ENCODE measurements around the gene MAP3K7.

MAP3K7 gene

DNA sequence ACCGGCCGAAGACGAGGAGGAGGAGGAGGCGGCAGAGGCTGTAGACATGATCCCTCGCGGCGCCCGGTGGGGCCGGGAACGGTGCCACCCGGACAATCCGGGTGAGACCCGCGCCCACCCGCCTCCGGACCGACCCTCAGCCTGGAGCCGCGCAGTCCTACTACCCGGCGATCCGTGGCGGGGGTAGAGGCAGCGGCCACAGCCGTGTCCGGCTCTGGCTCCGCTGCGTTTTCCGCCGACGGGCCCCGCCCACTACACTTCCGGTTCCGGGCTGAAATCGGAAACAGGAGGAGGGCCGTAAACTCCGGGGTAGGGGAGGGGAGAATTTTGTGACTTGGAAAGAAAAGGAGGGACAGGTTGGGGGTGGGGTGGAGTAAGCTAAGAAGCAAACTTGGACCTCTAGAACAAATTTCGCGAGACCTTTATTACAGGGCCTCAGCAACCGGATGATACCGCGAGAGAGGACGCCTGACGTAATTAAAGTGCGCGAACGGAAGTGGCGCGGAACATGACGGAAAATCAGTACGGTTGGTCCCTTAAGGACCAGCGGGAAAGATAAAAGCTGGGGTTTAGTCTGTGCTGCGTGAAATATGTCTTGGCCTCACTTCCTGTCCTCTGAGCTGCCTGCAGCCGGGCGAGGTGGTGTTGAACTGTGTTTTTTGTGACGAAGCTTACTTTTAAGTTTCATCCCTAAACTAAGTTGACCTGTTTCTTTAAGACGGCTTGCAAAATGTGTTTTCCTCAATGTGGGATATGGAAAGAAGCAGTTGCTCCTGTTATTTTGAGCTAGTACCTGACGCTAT is at the start of gene MAP3K7:
Gene MAP3K7, minus strand, starts transcription at position 237 of the 803 bp plus-strand sequence. Its CDS starts 189 bp downstream, at position 48.
- peak; percentile 95 to 100 for DNase-seq

DNA sequence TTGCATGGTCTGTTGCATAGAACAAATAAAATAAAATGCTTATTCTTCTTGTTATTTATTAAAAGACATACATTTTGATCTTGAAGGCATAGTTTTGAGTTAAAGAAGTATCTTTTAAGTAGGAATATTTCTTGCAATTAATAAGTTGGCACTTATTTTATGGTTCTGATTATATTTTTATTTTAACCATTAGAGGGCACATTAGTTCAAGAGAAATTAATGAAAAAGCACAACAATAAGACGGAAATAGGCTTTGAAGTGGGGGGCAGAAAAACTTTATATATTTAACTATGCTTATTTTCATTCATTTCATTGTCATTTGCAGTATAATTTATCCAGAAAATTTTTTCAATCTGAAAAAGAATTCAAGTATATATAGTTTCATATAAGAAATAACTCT is 44.2 kb upstream of the MAP3K7 start:
- DNase-seq, result no peak

DNA sequence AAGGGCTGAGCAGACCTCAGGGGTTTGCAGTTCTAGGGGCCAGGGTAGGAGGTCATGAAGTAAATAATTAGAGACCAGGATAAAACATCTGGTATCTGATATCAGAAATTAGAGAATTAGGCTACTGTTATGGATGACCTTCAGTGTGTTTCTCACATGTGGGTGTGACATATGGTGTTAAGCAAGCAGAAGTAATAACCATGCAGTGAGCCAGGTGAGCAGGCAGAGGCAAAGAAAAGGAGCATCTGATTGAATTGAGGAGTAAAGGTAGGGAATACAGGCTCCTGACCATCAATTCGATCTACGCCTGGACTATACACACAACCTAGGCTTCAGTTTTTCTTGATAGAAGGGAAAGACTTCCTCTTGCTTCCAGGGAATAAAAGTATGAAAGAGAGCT is 34.7 kb upstream of the MAP3K7 start:
- no peak for DNase-seq

DNA sequence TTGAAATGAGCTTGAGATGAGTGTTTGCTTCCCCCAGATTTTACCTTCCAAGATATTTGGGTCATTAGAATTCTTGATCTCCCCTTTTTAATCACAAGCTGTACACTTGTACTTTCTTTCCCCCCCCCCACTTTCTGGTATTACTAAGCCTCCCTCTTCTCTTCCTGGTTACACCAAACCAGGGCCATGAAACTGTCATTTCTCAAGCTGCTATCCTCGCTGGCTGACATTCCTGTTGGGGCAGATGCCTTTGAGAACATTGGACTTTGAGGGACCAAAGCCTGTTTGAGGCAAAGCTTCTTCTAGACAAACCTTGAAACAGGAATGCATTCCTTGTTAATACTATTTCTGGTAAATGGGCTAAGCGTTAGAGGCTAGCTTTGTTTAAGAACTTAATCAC is 32.3 kb upstream of the MAP3K7 start:
- DNase-seq, result no peak

DNA sequence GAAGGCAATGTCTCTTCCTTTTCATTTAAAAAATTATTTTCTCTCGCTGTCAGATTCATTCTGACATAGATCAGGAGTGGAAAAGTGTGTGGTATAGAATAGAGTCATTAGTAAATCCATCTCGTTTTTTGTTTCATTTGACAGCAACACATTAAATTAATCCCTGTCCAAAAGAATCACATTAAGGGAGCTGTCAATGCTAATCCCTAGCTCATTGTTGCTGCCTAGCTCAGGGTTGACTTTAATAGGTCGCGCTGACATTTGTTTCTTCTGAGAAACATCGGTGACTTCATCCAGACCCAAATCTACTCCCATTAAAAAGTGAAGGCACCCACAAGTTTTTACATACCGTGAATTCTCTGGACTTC is 25.4 kb upstream of the MAP3K7 start:
- no peak for DNase-seq

DNA sequence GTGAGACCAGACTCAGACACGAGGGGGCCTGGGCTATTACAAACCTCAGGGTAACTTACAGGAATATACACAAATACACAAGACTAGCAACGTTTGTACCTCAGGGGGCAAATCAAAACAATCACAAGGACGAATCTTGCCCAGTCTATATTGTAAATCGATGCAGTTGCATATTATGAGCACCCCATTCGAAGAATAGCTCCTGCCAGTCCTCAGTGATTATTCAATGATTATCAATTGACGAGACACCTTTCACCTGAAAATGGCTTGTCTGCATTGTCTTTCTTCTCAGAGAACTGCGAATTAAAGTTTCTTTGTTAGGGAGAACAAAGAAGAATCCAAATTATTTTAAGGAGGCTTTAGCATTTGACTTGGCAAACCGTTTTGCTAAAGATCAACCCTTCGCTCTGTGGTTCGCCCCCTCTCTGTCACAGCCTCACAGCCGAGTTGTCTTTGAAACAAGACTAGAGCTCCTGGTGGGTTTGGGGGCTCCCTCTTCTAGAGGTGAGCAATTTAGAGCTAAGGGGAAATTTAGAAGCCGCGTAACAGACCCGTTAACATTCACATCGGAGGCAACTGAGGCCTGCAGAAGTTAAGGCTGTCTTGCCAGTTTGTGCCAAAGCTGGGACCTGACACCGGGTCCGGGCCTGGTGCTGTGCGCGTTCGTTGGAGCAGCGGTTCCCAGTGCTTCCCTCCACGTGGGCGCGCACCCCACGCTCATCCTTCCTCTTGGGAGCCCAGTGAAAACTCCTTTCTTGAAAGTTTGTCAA is 24.9 kb upstream of the MAP3K7 start:
- no peak for DNase-seq

DNA sequence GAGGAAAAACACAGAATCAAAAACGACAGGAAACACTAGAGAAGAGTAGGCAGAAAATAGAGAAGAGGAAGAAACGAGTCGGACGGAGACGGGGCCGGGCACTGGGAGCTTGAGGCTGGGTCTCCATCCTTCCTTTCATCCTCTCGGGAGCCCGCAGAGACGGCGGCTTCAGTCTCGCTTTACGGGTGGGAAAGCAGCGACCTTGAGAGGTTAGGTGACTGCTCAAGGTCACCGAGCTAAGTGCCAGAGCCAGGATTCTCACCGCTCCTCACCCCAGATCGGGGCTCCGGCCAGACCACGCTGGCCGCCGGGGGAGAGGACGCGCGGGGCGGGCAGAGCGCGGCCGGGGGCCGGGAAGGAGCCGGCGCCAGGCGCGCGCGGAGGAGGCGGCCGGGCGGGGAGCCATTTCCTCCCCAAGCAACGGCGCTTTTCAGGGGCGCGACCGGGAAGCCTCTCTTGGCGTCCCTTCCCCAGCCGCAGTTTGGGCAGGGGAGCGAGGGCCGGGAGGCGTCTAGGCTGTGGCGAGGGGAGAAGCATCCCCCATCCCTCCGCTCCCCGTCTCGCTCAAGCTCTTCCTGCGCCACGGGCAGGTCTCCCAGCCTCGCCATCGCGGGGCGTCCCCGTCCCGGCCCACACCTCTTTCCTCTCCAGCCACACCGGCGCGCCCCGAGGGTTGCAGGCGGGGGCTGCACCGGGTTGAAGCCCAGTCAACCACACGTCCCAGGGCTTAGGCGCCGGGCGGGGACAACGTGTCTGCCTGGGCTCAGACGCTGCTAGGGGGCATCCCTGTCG is 24.1 kb upstream of the MAP3K7 start:
- DNase-seq, result peak in 1 of 2 donors; percentile 6

DNA sequence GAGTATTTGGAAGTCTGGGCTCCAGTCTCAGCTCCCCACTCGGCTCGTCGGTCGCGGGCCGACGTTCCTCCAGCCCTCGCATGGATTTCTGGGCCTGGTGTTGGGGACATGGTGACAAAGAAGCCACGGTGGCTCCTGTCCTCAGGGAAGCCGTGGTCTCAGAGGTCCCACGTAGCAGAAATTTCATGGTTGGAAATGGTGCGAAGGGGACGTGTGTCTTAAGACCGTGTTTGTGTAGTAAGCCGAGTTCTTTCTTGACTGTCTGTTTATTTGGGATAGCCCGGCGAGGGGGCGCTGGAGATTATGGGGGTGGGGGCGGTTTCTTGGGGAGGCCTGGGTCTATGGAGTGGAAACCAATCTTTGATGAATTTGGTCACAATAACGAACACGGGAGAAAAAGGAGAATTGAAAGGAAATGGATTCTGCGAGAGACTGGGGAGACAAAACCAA is 23.5 kb upstream of the MAP3K7 start:
- DNase-seq, result no peak

DNA sequence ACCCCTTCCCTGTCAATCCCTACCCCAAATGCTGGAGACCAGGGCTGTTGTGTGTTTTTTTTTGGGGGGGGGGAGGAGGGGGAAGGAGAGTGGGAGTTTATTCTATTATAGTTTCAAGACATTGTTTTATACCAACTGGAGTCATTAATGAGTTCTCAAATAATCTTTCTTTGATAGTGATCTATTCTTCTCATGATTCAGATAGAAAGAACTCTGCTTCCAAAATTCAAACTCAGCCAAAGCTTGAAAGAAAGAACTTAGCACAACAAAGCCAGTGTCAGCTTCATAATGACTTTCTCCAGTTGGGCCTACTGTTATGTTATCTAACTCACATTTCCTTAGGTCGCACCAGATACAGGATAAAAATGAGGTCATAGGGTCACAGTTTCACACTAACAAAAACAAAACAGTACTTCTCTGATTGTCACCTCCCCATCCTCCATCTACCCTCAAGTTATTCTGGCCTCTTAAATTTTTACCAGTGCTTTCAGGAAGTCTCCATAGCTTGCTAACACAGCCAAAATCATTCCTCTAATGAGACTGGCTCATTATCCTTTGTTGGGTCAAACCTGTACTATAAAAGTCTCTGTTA is 19.0 kb upstream of the MAP3K7 start:
- DNase-seq, result no peak

DNA sequence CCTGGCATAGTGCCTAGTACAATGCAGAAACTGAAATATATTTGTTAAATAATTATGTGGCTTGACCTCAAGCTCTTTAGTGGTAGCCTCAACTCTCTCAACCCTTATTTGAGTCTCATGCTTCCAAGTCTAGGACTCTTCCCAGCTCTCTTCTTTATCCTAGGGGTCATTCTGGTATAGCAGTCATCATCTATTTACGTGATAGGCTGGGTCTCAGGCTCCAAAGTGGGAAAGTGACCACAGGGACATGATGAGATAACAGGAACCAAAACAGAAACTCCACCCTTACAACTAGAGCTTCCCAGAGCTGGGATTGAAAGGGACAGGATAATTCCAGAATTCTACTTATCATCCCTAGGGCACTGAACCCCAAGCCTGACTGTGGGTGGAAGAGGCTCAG is 17.7 kb upstream of the MAP3K7 start:
- no peak for DNase-seq

DNA sequence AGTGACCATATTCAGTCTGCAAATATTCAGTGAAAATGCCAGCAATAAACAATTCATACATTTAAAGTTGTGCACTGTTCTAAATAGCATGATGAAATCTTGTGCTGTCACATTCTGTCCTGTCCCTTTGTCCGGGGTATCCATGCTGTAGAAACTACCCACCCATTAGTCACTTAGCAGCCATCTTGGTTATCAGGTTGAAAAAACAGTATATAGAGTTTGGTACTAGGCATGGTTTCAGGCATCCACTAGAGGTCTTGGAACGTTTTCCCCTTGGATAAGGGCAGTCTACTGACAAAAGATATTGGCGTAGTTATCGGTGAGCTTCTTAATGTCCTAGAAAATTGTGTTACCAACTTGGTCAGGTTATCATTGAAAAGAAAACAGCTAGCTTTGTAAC is 12.3 kb upstream of the MAP3K7 start:
- no peak for DNase-seq

DNA sequence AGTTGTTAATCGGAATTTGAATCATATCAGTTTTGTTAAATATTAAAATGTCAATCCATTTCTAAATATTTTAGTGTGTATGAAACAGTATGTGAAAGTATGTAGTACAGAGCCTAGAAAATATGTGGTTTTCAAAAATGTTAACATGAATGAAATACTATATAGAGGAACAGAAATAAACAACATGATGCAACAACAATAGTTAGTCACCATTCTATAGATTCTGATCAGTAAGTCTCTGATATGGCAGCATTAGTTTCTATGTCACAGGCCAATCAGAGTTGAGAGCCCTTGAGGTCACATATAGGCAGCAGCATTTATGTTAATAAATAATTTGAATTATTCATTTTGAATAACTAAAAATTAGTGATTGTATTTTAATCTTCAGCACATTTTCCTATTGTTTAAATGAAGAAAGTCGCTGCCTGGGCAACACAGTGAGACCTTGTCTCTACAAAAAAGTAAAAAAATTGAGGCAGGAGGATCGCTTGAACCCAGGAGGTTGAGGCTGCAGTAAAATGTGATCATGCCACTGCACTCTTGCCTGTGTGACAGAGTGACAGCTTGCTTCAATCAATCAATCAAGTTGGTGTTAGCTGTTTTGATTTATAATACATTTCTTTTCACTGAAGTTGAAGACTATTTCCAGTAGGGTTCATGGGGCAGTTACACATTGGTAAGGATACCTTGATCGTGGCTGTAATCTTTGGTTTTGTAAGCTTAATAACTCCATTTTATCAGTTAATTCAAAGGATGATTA is 11.5 kb upstream of the MAP3K7 start:
- no peak for DNase-seq

DNA sequence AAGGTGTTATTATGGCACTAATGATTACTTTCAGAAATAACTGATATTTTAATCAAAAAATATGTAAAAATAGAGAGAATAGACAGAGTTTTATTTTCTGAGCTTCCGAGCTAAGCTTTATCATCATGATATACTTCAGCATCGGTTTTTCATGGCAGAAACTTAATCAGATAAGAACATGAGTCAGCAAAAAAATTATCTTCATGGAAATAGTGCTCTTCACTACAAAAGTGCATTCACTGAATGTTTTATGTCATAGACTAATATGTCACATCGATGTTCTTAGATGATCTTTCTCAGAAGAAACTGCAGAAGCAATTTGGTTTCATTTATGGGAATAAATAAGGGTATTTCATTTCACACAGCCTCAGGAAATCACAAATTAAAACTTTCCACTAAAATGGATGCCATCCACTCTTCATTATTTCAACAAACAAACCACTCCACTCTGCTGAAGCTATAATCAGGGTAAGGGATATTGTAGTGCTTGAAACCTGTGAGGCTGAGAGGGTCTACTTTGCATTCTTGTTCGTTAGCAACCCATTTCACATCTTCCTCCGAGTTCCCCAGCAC is 10.2 kb upstream of the MAP3K7 start:
- DNase-seq, result no peak

DNA sequence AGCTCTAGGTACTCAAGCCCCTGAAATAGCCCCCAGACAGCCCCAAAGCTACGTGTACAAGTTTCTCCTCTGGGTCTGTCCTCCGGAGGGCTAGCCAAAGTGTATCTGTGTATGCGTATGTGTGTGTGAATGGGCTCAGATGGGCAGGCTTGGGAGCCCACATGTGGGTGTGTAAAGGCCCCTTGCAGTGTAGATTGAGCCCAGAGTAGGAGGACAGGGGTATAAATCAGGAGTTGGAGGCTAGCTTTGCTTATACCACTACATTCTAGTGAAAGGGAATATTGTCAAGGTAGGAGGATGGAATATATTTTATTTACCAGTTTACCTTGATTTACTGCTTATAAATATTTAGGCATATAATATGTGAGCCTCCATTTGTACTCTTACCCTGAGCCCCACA is 9.0 kb upstream of the MAP3K7 start:
- DNase-seq, result no peak

DNA sequence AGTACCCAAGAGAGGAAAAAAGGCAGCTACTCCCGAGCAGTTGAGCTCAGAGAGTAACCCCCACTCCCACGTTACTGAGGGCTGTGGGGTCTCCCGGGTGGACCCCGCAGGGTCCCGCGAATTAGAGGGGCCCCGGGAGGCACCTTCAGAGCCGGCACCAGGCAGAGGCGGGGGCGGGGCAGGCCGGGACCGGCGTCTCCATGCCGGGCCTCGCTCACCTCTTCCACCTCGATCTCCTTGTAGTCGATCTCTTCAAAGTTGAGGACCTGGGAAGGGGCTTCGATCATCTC is 381 bp downstream of the MAP3K7 start:
- DNase-seq, result peak in 1 of 2 donors; percentile 32

DNA sequence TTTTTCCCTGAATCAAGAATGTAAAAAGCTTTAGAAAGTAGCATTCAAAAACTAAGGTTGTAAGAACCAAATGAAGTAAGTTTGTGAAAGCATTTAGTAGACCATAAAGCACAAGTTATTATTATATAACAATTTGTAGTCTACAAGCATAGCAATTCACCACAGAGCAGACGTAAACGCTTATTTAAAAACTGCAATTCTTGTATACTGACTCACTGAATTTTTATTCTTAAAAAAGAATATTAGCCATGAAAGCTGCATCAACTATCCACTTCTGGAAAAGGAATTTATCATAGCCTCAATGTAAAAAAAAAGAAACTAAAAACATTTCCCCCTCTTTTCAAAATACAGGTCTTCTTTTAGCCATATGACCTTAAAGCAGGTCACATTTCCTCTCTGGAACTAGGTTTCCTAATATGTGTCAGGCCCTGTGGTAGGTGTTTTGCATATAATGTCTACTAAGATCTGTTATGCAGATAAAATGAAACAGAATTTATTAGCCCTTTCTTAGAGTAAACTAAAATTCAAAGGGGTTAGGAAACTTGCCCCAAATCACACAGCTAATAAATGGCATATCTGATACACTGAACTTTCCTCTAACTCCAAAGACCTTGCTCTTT is 2.1 kb downstream of the MAP3K7 start:
- peak; percentile 11 to 41 for DNase-seq

DNA sequence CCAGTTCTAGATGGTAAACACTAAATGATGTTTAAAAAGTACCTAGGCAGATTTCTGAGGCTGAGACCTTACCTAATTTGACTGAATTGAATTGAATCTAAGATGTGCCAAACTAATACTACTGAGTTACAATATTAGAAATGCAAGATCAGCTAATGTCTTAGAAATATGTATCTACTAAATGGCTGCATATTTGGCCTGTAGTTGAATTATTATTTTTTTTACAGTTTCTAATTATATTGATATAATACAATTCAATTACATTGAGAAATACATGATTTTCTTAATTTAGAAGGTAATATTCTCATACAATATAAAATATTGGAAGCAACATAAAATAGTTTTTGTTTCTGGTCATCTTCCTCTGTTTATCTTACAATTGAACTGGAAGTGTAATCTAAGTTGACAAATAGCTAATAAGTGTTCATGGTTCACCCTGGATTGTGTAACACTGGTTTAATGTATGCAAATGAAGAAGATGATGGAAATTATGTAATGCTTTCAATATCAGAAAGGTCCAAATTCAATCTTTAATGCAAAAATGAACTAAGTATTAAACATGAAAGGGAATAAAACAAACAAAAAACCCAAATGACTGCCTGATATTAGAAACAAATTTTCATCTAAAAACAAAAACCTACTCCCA is 2.9 kb downstream of the MAP3K7 start:
- DNase-seq, result peak in 1 of 2 donors; percentile 6

DNA sequence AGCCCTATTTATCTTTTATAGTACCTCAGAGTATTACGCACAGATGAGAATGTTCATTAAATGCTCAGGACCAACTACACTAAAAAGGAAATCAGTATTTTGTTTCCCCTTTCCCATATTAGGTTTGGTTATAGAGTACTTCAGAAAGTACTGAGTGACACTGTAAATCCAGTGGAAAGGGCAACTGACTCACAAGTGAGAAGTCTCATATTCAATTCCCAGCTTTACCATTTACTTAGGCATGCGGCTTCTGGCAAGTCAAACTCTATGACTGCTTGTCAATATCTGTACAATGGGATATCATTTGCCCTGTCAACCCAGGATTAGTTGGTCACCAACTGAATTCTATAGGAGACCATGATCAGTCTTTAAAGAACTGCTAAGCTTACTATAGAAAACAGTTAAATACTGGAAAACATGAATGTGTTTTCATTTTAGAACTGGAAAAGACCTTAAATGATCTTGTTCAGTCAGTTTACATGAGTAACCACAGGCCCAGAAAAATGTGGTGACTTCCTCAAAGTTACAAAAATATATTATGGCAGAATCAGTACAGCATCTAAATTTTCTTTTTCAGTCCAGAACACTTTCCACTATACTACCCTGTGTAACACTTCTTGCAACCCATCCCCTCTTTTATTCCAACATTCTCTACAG is 3.6 kb downstream of the MAP3K7 start:
- no peak for DNase-seq

DNA sequence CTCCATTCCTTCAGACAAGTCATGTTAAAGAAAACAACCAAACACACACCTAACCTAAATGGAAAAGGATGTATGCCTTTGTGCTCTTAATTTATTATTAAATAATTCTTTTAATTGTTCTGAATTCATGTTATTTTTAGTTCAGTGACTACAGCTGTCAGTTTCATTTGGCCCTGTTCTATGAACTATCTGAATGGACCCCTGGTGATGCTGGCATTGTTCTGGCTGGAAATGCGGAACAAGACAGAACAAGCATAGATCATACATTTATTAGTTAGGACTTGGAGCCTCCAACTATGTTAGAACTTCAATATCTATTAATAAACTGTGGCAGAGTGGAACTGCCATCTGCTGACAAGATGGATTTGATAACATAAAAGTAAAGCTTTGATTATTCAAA is 5.7 kb downstream of the MAP3K7 start:
- DNase-seq, result no peak

DNA sequence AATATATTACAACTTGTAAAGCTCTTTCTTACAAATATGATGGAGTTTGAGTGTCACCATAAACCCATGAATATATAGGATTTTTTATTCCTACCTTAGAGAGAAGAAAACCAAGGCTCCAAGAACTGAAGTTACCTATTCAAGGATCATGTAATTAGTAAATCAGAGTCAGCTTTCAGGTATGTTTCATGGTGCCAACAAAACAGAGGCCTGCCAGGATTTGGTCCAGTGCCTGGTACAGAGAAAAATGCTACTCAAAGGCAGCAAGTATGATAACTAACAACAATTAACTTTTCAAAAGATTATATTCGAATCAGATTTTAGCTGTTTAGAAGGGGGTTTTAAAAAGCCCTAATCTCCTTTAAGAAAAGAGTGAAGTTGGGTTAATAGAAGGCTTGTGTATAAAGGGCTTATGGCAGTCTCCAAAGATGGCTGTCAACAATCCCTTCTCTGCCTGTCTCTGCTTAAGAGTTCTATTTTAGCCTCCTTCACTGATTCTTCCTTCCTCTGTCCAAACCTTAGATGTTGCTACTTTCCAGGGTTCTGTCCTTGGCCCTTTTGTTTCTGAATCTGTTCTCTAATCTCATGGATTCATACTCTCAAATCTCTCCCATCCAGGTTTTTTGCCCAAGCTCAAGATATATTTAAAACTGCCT is 7.8 kb downstream of the MAP3K7 start:
- DNase-seq, result no peak
